ENCODE data around the gene TBCEL. TPM values are rescaled to one million over a fixed set of nuclear protein-coding genes. Genes with fewer than 3 reads are reported as not detected.

Gene TBCEL
- total RNA-seq, 1 experiment from 2014 or later = 11.6 TPM

DNA sequence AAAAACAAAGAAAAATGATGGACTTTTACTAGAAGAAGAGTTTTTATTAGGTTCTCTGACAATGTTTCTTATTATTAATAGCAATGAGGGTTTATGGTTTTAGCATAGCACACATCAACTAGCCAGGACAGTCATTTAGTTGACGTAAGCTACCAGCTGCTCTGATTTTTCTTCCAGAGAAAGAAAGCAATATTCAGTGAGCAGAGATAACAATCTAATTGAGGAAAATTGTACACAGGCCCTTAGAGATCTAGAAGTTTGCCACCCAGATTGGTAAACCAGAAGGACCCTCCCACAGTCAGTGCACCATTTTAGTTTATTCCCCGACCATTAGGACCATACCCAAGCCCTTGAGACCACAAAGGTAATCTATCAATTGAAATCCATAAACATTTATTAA, 28.7 kb upstream of the TBCEL start:
- peak in 1 of 2 experiments; percentile 8 for DNase-seq

DNA sequence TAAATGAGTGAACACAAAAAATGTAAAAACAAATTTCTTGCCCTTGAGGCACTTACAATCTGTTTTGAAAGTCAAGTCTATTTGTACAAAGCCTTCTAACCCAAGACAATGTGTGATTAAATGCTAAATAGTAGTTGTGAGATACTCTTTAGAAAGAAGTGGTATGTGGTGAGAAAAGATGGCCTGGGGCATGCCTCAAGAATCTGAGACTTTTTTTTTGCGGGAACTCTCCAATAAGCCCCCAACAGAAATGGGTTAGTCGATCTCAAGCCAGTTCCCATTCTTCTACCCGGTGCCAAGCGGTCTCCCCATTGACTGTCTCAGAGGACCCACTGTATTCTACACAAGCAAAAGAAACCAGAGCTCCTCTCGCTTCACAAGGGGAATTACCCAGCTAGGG, 26.9 kb upstream of the TBCEL start:
- H3K4me3 ChIP-seq = no peak overlapping the region
- POLR2A ChIA-PET (ENCODE audit: unreplicated experiment) = no interaction called here
- H3K9me3 ChIP-seq (ENCODE audit: insufficient read depth, low read depth) = no peaks in the 10 kb centered on the region

More for the DNA sequence above, 28.7 kb upstream of the TBCEL start:
- ChIA-PET POLR2A (ENCODE audit: unreplicated experiment) (no interaction called here), CTCF (no interaction called here)
- H3K9me2 ChIP-seq (ENCODE audit: insufficient read depth) = no peaks in the 10 kb centered on the region
- H3K79me2 ChIP-seq (ENCODE audit: low read depth) = no peaks in the 10 kb centered on the region
- TF ChIP-seq, protein P1, sequence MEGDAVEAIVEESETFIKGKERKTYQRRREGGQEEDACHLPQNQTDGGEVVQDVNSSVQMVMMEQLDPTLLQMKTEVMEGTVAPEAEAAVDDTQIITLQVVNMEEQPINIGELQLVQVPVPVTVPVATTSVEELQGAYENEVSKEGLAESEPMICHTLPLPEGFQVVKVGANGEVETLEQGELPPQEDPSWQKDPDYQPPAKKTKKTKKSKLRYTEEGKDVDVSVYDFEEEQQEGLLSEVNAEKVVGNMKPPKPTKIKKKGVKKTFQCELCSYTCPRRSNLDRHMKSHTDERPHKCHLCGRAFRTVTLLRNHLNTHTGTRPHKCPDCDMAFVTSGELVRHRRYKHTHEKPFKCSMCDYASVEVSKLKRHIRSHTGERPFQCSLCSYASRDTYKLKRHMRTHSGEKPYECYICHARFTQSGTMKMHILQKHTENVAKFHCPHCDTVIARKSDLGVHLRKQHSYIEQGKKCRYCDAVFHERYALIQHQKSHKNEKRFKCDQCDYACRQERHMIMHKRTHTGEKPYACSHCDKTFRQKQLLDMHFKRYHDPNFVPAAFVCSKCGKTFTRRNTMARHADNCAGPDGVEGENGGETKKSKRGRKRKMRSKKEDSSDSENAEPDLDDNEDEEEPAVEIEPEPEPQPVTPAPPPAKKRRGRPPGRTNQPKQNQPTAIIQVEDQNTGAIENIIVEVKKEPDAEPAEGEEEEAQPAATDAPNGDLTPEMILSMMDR (conservative IDR thresholded peaks at IDR 0.05) = no peak
- TF ChIP-seq EZH2 (IDR thresholded peaks at IDR 0.05; ENCODE audit: low read depth) = no peak
- no peak overlapping the region for H3K4me3 ChIP-seq
- intact Hi-C loops (cut with micrococcal nuclease; ENCODE audit: unreplicated experiment) = no loop called here
- H3K27me3 ChIP-seq (ENCODE audit: insufficient read depth, low read depth) = peaks cover 98% of the 10 kb centered on the region
- no peaks in the 10 kb centered on the region for H3K36me3 ChIP-seq (ENCODE audit: low read depth)
- H2AFZ ChIP-seq = no peak overlapping the region
- H3K4me2 ChIP-seq = no peak overlapping the region
- no peaks in the 10 kb centered on the region for H3K4me1 ChIP-seq (replicated peaks; ENCODE audit: insufficient read depth)
- no peak overlapping the region for H3K27ac ChIP-seq
- H3F3A ChIP-seq (ENCODE audit: insufficient read depth, low read depth) = no peaks in the 10 kb centered on the region
- H4K20me1 ChIP-seq (ENCODE audit: insufficient read depth) = no peaks in the 10 kb centered on the region
- no TSS peak for BruUV-seq (replicated peaks)
- H3K9me3 ChIP-seq (ENCODE audit: insufficient read depth, low read depth) = no peaks in the 10 kb centered on the region

DNA sequence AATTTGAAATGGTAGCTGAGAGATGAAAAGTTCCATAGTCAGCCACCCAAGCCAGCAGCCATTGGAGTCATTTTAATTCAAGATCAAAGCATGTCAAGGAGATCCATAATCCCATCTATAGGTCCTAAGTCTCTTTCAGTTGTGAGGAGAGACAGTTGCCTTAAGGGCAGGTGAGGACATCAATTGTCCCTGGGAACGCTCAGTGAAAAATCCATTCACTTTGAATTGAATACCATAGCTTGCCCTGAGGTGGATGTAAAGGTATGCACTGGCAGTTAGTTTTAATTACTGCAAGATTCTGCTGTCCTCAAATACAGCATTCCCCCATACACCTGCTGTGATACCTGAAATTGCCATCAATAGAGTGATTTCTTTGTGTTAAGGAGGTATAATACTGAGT, 25.3 kb upstream of the TBCEL start:
- Histone ChIP-seq H3K4me3 (no peak overlapping the region), H3F3A (ENCODE audit: insufficient read depth, low read depth) (no peaks in the 10 kb centered on the region), H3K9me2 (ENCODE audit: insufficient read depth) (no peaks in the 10 kb centered on the region), H3K79me2 (ENCODE audit: low read depth) (no peaks in the 10 kb centered on the region), H4K20me1 (ENCODE audit: insufficient read depth) (no peaks in the 10 kb centered on the region), H3K27ac (no peak overlapping the region), H3K27me3 (ENCODE audit: insufficient read depth, low read depth) (peaks cover 97% of the 10 kb centered on the region), H3K4me2 (no peak overlapping the region), H3K9me3 (ENCODE audit: insufficient read depth, low read depth) (no peaks in the 10 kb centered on the region), H3K4me1 (replicated peaks; ENCODE audit: insufficient read depth) (no peaks in the 10 kb centered on the region), H3K36me3 (ENCODE audit: low read depth) (no peaks in the 10 kb centered on the region), H2AFZ (no peak overlapping the region)
- DNase-seq = peak in 1 of 2 experiments; percentile 15
- POLR2A ChIA-PET (ENCODE audit: unreplicated experiment) = no interaction called here
- no peak for TF ChIP-seq EZH2 (IDR thresholded peaks at IDR 0.05; ENCODE audit: low read depth)
- TF ChIP-seq, protein P1 (conservative IDR thresholded peaks at IDR 0.05) = no peak
- intact Hi-C loops (cut with micrococcal nuclease; ENCODE audit: unreplicated experiment) = no loop called here
- BruUV-seq (replicated peaks) = no TSS peak
- CTCF ChIA-PET = no interaction called here

More for the DNA sequence above, 26.9 kb upstream of the TBCEL start:
- Histone ChIP-seq H3K27ac (no peak overlapping the region), H3K79me2 (ENCODE audit: low read depth) (no peaks in the 10 kb centered on the region), H3K4me1 (replicated peaks; ENCODE audit: insufficient read depth) (no peaks in the 10 kb centered on the region), H2AFZ (no peak overlapping the region), H3K9me2 (ENCODE audit: insufficient read depth) (no peaks in the 10 kb centered on the region), H3F3A (ENCODE audit: insufficient read depth, low read depth) (no peaks in the 10 kb centered on the region), H3K27me3 (ENCODE audit: insufficient read depth, low read depth) (peaks cover 98% of the 10 kb centered on the region), H3K4me2 (no peak overlapping the region), H3K36me3 (ENCODE audit: low read depth) (no peaks in the 10 kb centered on the region), H4K20me1 (ENCODE audit: insufficient read depth) (no peaks in the 10 kb centered on the region)
- intact Hi-C loops (cut with micrococcal nuclease; ENCODE audit: unreplicated experiment) = no loop called here
- DNase-seq = peak in 1 of 2 experiments; percentile 4
- no peak for TF ChIP-seq EZH2 (IDR thresholded peaks at IDR 0.05; ENCODE audit: low read depth)
- TF ChIP-seq, protein P1 (conservative IDR thresholded peaks at IDR 0.05) = no peak
- CTCF ChIA-PET = no interaction called here
- BruUV-seq (replicated peaks) = no TSS peak

All from PC-9 (cell line).